Calu3 (cell line): ENCODE data around the gene ING1. TPM values are rescaled to one million over a fixed set of nuclear protein-coding genes. Genes with fewer than 3 reads are reported as not detected.

Experiments
- BruUV-seq: library from RNA; stranded (reverse); fragments of 400-500 nt; replicated peaks from 2 replicates; lab custom pipeline; 2021; lab: Mats Ljungman, UMichigan
- CTCF ChIA-PET: fragments of 300-600 bp; sonication (Branson Sonifier 250); formaldehyde crosslinking; loops from one replicate; lab custom pipeline; 2022; ENCODE audit warnings: antibody characterized with exemption; lab: Charles Lee
- DNase-seq: peaks from one replicate; pipeline ENCODE4 v3.0.0; 2022
- H3K27ac Mint-ChIP-seq: one replicate; pipeline ENCODE4 v1.8.0; 2022; ENCODE audit warnings: mixed read lengths; ENCODE audit not compliant: unreplicated experiment
- H3K27me3 Mint-ChIP-seq: one replicate; pipeline ENCODE4 v1.8.0; 2022; ENCODE audit warnings: mixed read lengths; ENCODE audit not compliant: unreplicated experiment
- H3K36me3 Mint-ChIP-seq: one replicate; pipeline ENCODE4 v1.8.0; 2022; ENCODE audit warnings: mild to moderate bottlenecking, moderate library complexity, mixed read lengths; ENCODE audit not compliant: insufficient read depth, unreplicated experiment
- H3K4me1 Mint-ChIP-seq: one replicate; pipeline ENCODE4 v1.8.0; 2022; ENCODE audit warnings: mild to moderate bottlenecking, low read depth, mixed read lengths; ENCODE audit not compliant: unreplicated experiment
- H3K4me3 Mint-ChIP-seq: one replicate; pipeline ENCODE4 v1.8.0; 2022; ENCODE audit warnings: mild to moderate bottlenecking, low read depth, moderate library complexity, mixed read lengths; ENCODE audit not compliant: unreplicated experiment
- H3K9me3 Mint-ChIP-seq: one replicate; pipeline ENCODE4 v1.8.0; 2022; ENCODE audit warnings: low read depth, mixed read lengths; ENCODE audit not compliant: unreplicated experiment
- CTCF ChIP-seq: fragments of 200-600 bp; IDR thresholded peaks from one replicate; pipeline ENCODE4 v1.8.0; 2022; ENCODE audit warnings: antibody characterized with exemption; ENCODE audit not compliant: unreplicated experiment
- intact Hi-C: fragments of 100-400 bp; cut with micrococcal nuclease; formaldehyde crosslinking; loops from one replicate; pipeline ENCODE4 v1.10.0; 2022; ENCODE audit not compliant: unreplicated experiment
- total RNA-seq: library from RNA; stranded (reverse); gene quantifications from 2 replicates; pipeline ENCODE4 v1.2.3, GENCODE V29; 2022

ING1 gene
- total RNA-seq, 1 experiment from 2014 or later = 8.4 TPM

GRCh38 chr13:110715395-110716246 is 2.1 kb downstream of the ING1 start:
- Mint-ChIP-seq H3K4me1 (no peaks in the 10 kb centered on the region), H3K9me3 (no peaks in the 10 kb centered on the region), H3K36me3 (peaks cover 45% of the 10 kb centered on the region), H3K27me3 (no peaks in the 10 kb centered on the region), H3K4me3 (peak overlapping the region; percentile 90), H3K27ac (peak overlapping the region; percentile 76)
- peak; percentile 85 for DNase-seq
- CTCF ChIA-PET = no interaction called here
- BruUV-seq = no TSS peak
- TF ChIP-seq CTCF = no peak
- intact Hi-C loops = loop anchor here (5.0 kb wide), 1 partner anchor 102 kb away; no protein-coding TSS in a partner anchor

GRCh38 chr13:110716247-110716515 is 2.7 kb downstream of the ING1 start:
- BruUV-seq = TSS peak; percentile 54
- no peak overlapping the region for H3K27ac Mint-ChIP-seq
- no peaks in the 10 kb centered on the region for H3K9me3 Mint-ChIP-seq
- CTCF ChIA-PET = interaction anchor here (0.6 kb wide), 1 partner anchor 195 kb away, joined by 6 read pairs; no protein-coding TSS in a partner anchor
- peaks cover 45% of the 10 kb centered on the region for H3K36me3 Mint-ChIP-seq
- intact Hi-C loops = loop anchor here (5.0 kb wide), 1 partner anchor 101 kb away; no protein-coding TSS in a partner anchor
- H3K27me3 Mint-ChIP-seq = no peaks in the 10 kb centered on the region
- peak overlapping the region; percentile 90 for H3K4me3 Mint-ChIP-seq
- no peak for TF ChIP-seq CTCF
- no peak for DNase-seq
- no peaks in the 10 kb centered on the region for H3K4me1 Mint-ChIP-seq

- DNase-seq = no peak
- BruUV-seq = no TSS peak
- Mint-ChIP-seq H3K4me1 (no peaks in the 10 kb centered on the region), H3K36me3 (peaks cover 25% of the 10 kb centered on the region), H3K4me3 (no peak overlapping the region), H3K27me3 (no peaks in the 10 kb centered on the region), H3K9me3 (no peaks in the 10 kb centered on the region), H3K27ac (no peak overlapping the region)
- CTCF ChIA-PET = no interaction called here
- TF ChIP-seq CTCF = no peak
- intact Hi-C loops = loop anchor here (5.0 kb wide), 1 partner anchor 98 kb away; no protein-coding TSS in a partner anchor
Measured at GRCh38 chr13:110719036-110719710, 5.7 kb downstream of the ING1 start.

- Mint-ChIP-seq H3K4me1 (no peaks in the 10 kb centered on the region), H3K27ac (no peak overlapping the region), H3K27me3 (no peaks in the 10 kb centered on the region), H3K36me3 (no peaks in the 10 kb centered on the region), H3K4me3 (no peak overlapping the region), H3K9me3 (no peaks in the 10 kb centered on the region)
- CTCF ChIA-PET = no interaction called here
- no TSS peak for BruUV-seq
- no peak for TF ChIP-seq CTCF
- no peak for DNase-seq
- intact Hi-C loops = no loop called here
Measured at GRCh38 chr13:110722971-110723370, 9.5 kb downstream of the ING1 start.
